Peyer's patch (tissue), 4 donors: ENCODE results near the gene AOPEP.

ENCODE experiments used
- CTCF ChIP-seq, 6 experiments: fragments of 450-650 bp in 4 of 6; fragments of 200-600 bp in 2 of 6; sonication (generic) in 1 of 6; IDR thresholded peaks; one replicate each; pipeline ENCODE4 v1.5.1; 2017 to 2019; ENCODE audit warnings: antibody characterized with exemption in 6 of 6, mild to moderate bottlenecking in 3 of 6, moderate library complexity in 1 of 6
- POLR2A ChIP-seq, 2 donors: fragments of 450-650 bp; IDR thresholded peaks; one replicate each; pipeline ENCODE4 v1.5.1; 2017; ENCODE audit warnings: antibody characterized with exemption in 2 of 2, mild to moderate bottlenecking in 2 of 2, moderate library complexity in 2 of 2

GRCh38 chr9:95073918-95074317, 347.4 kb downstream of the AOPEP start:
- TF ChIP-seq CTCF (IDR thresholded peaks at IDR 0.05) (no peak), POLR2A (IDR thresholded peaks at IDR 0.05) (no peak)
